HepG2 (cell line): Measurements from ENCODE around the gene MBD3L2. TPM values are rescaled to one million over a fixed set of nuclear protein-coding genes. Genes with fewer than 3 reads are reported as not detected.

Source experiments
- HNRNPLL ChIP-seq: fragments of 200-400 bp; formaldehyde crosslinking; IDR thresholded peaks from 2 replicates; pipeline ENCODE4 v1.6.1; 2017; ENCODE audit warnings: mild to moderate bottlenecking, low read depth, low read length; ENCODE audit not compliant: poor library complexity, severe bottlenecking
- RXRA ChIP-seq: sonication (generic); formaldehyde crosslinking; IDR thresholded peaks from 2 replicates; pipeline ENCODE4 v1.5.1; 2020; ENCODE audit warnings: missing genetic modification reagents
- TCF12 ChIP-seq, 2 experiments: fragments of 450-650 bp in 1 of 2; sonication (generic) in 1 of 2; formaldehyde crosslinking in 1 of 2; IDR thresholded peaks; 2 replicates each; pipeline versions ENCODE4 v1.6.1 to v1.8.0; 2017 to 2022; ENCODE audit warnings: antibody characterized with exemption in 1 of 2, mild to moderate bottlenecking in 1 of 2, missing genetic modification reagents in 1 of 2, moderate library complexity in 1 of 2
- TGIF2 ChIP-seq: IDR thresholded peaks from 2 replicates; pipeline ENCODE4 v1.6.1; 2016; ENCODE audit warnings: control low read depth, missing compliant biosample characterization
- THAP9 ChIP-seq: sonication (generic); formaldehyde crosslinking; IDR thresholded peaks from 2 replicates; pipeline ENCODE4; 2020; ENCODE audit warnings: missing genetic modification reagents, mild to moderate bottlenecking, borderline replicate concordance
- YEATS4 ChIP-seq: sonication (generic); formaldehyde crosslinking; IDR thresholded peaks from 2 replicates; pipeline ENCODE4 v1.4.0; 2020; ENCODE audit warnings: missing genetic modification reagents, borderline replicate concordance
- ZBTB1 ChIP-seq: sonication (generic); formaldehyde crosslinking; IDR thresholded peaks from 2 replicates; pipeline ENCODE4 v1.4.0; 2020; ENCODE audit warnings: missing genetic modification reagents, borderline replicate concordance
- ZHX2 ChIP-seq, 2 experiments: sonication (generic) in 1 of 2; formaldehyde crosslinking in 1 of 2; IDR thresholded peaks; 2 replicates each; pipeline versions ENCODE4 v1.6.1 to v1.9.0; 2014 to 2022; ENCODE audit warnings: antibody characterized with exemption in 1 of 2, borderline replicate concordance in 1 of 2, inconsistent platforms in 1 of 2, low read depth in 1 of 2, missing genetic modification reagents in 1 of 2
- ZMYM4 ChIP-seq: sonication (generic); formaldehyde crosslinking; IDR thresholded peaks from 2 replicates; pipeline ENCODE4 v1.8.1; 2023; ENCODE audit warnings: mild to moderate bottlenecking, missing genetic modification reagents
- ZNF121 ChIP-seq: sonication (generic); formaldehyde crosslinking; IDR thresholded peaks from 2 replicates; pipeline ENCODE4 v1.5.0; 2020; ENCODE audit warnings: mild to moderate bottlenecking, missing genetic modification reagents
- ZNF34 ChIP-seq: sonication (generic); formaldehyde crosslinking; IDR thresholded peaks from 2 replicates; pipeline ENCODE4 v1.4.0; 2020; ENCODE audit warnings: mild to moderate bottlenecking, missing genetic modification reagents, borderline replicate concordance
- ZNF609 ChIP-seq: sonication (generic); formaldehyde crosslinking; IDR thresholded peaks from 2 replicates; pipeline ENCODE4 v1.4.0; 2020; ENCODE audit warnings: mild to moderate bottlenecking, missing genetic modification reagents, borderline replicate concordance
- ZNF782 ChIP-seq: sonication (generic); formaldehyde crosslinking; IDR thresholded peaks from 2 replicates; pipeline ENCODE4 v1.4.0; 2020; ENCODE audit warnings: missing genetic modification reagents, mild to moderate bottlenecking, borderline replicate concordance
- polyA plus RNA-seq, 8 experiments: library from polyadenylated mRNA; depleted of rRNA in 3 of 8; stranded (reverse) in 7 of 8; unstranded in 1 of 8; fragments of >200 nt; fragmentation: Illumina TruSeq in 4 of 8; extraction: Trizol in 4 of 8; gene quantifications; 2 replicates each; pipeline versions ENCODE4 v1.2.1 to v1.2.3, GENCODE V29; 2011 to 2016; ENCODE audit warnings: low read depth in 4 of 8, missing spikeins in 1 of 8, mixed read lengths in 1 of 8; ENCODE audit not compliant: insufficient read depth in 1 of 8
- total RNA-seq, 5 experiments: library from RNA; depleted of rRNA; stranded (reverse); fragments of >200 nt; fragmentation: Illumina TruSeq; extraction: Trizol; gene quantifications; 2 replicates each; pipeline ENCODE4 v1.2.3, GENCODE V29; 2016; ENCODE audit warnings: low read depth in 1 of 5

The MBD3L2 gene
- total and polyA plus RNA-seq, 2 of the 13 experiments (the other 11 are each of a cell fraction or from before 2014, with no cell fraction given) = not detected

GRCh38 chr19:7069042-7069903 lies 20.2 kb downstream of the MBD3L2 start, which contains the start of gene ZNF557 (continued):
- TF ChIP-seq THAP9 = peak; percentile 81
- TF ChIP-seq ZNF34 (CRISPR knock-in tag) = no peak
- no peak for TF ChIP-seq ZNF782 (CRISPR knock-in tag)
- TF ChIP-seq ZBTB1 (CRISPR knock-in tag) = no peak
- no peak for TF ChIP-seq TCF12 (IDR thresholded peaks at IDR 0.05)
- no peak for TF ChIP-seq TCF12 (CRISPR knock-in tag; IDR thresholded peaks at IDR 0.05)
- TF ChIP-seq TGIF2 (CRISPR knock-in tag) = peak; percentile 66; the same call in 1 of the 2 replicates
- TF ChIP-seq HNRNPLL = peak; percentile 50
- TF ChIP-seq ZNF609 (CRISPR knock-in tag) = no peak
- no peak for TF ChIP-seq ZNF121
- TF ChIP-seq YEATS4 = peak; percentile 78
- TF ChIP-seq ZMYM4 (CRISPR knock-in tag) = peak; percentile 43; the same call in 1 of the 2 replicates
- no peak; the same call in 1 of the 2 replicates for TF ChIP-seq ZHX2 (IDR thresholded peaks at IDR 0.05; ENCODE audit: low read depth)
- 0 out of 2 replicates have a peak, but pooled peaks have one; percentile 56 for TF ChIP-seq ZHX2 (CRISPR knock-in tag; IDR thresholded peaks at IDR 0.05; ENCODE audit: borderline replicate concordance)
- no peak for TF ChIP-seq RXRA
